GM12878 (cell line): ENCODE results near the gene CNST. TPM values are rescaled to one million over a fixed set of nuclear protein-coding genes. Genes with fewer than 3 reads are reported as not detected.
A peak's percentile ranks its signal among the peaks of the same experiment; 100 is the strongest.

Source experiments
- ATAC-seq: fragments of 200-7000 bp; cut with Tn5 transposase; 3 replicates; pipeline ENCODE4 v1.9.1; 2020; ENCODE audit warnings: mild to moderate bottlenecking, moderate library complexity
- BruUV-seq: library from RNA; stranded (reverse); fragments of 400-500 nt; replicated peaks from 2 replicates; lab custom pipeline; 2021; lab: Mats Ljungman, UMichigan
- CTCF ChIA-PET: fragments of 300-600 bp; sonication (Branson Sonifier 250); formaldehyde crosslinking; extraction: SDS; loops from one replicate; lab custom pipeline; 2021; ENCODE audit warnings: inconsistent platforms; lab: Yijun Ruan, JAX
- POLR2A ChIA-PET: fragments of 350-600 bp; formaldehyde crosslinking; extraction: SDS; loops from one replicate; lab custom pipeline; 2021; ENCODE audit warnings: inconsistent platforms; lab: Charles Lee
- RAD21 ChIA-PET: fragments of 300-600 bp; sonication (Branson Sonifier 250); formaldehyde crosslinking; loops from one replicate; lab custom pipeline; 2023; ENCODE audit warnings: antibody characterized with exemption; ENCODE audit not compliant: unreplicated experiment; lab: Charles Lee
- SMC1A ChIA-PET: fragments of 300-600 bp; sonication (Branson Sonifier 250); formaldehyde crosslinking; loops from one replicate; lab custom pipeline; 2023; ENCODE audit not compliant: unreplicated experiment, uncharacterized antibody; lab: Charles Lee
- DNase-seq: peaks from one replicate; pipeline ENCODE4 v3.0.0-alpha.2; 2011; ENCODE audit warnings: low read depth, low spot score
- FAIRE-seq: peaks from 3 replicates; lab custom pipeline; 2011; peaks lifted over from hg19 to GRCh38; lab: Jason Lieb, UNC
- H2AFZ ChIP-seq: 2 replicates; pipeline ENCODE4 v1.6.0; 2011; ENCODE audit warnings: low read depth, low read length, control low read depth; ENCODE audit not compliant: control insufficient read depth
- H3K27ac ChIP-seq: 2 replicates; pipeline ENCODE4 v1.5.1; 2011; ENCODE audit warnings: control low read depth; ENCODE audit not compliant: control insufficient read depth, insufficient read depth
- H3K27me3 ChIP-seq, 2 experiments: replicated peaks in 1 of 2; 2 replicates each; pipeline versions ENCODE4 v1.6.0 to v1.6.1; 2011; ENCODE audit warnings: low read length in 1 of 2; ENCODE audit not compliant: control insufficient read depth in 2 of 2, insufficient read depth in 2 of 2
- H3K36me3 ChIP-seq, 2 experiments: 2 replicates each; pipeline ENCODE4 v1.5.1; 2011; ENCODE audit warnings: low read length in 1 of 2; ENCODE audit not compliant: control insufficient read depth in 2 of 2, insufficient read depth in 2 of 2
- H3K4me1 ChIP-seq: 2 replicates; pipeline ENCODE4 v1.6.1; 2011; ENCODE audit warnings: mild to moderate bottlenecking, low read length, moderate library complexity, mixed read lengths; ENCODE audit not compliant: control insufficient read depth, insufficient read depth
- H3K4me2 ChIP-seq: 2 replicates; pipeline ENCODE4 v1.6.0; 2011; ENCODE audit warnings: control low read depth; ENCODE audit not compliant: control insufficient read depth, insufficient read depth
- H3K4me3 ChIP-seq: fragments of 200-600 bp; sonication (generic); 2 replicates; pipeline ENCODE4 v1.5.1; 2016
- H3K79me2 ChIP-seq: 2 replicates; pipeline ENCODE4 v1.6.0; 2011; ENCODE audit warnings: low read length; ENCODE audit not compliant: control insufficient read depth, insufficient read depth
- H3K9ac ChIP-seq: 2 replicates; pipeline ENCODE4 v1.8.0; 2011; ENCODE audit warnings: low read length, control low read depth, mixed read lengths; ENCODE audit not compliant: control insufficient read depth, insufficient read depth
- H3K9me3 ChIP-seq: replicated peaks from 3 replicates; pipeline ENCODE4 v1.5.1; 2011; ENCODE audit warnings: mild to moderate bottlenecking, low read length; ENCODE audit not compliant: control insufficient read depth, insufficient read depth
- H4K20me1 ChIP-seq: 2 replicates; pipeline ENCODE4 v1.6.0; 2011; ENCODE audit not compliant: control insufficient read depth, insufficient read depth
- BCL11A ChIP-seq: IDR thresholded peaks from 2 replicates; pipeline ENCODE4 v1.6.1; 2011; ENCODE audit warnings: low read depth, low read length
- CEBPB ChIP-seq, 2 experiments: fragments of 150-350 bp in 1 of 2; IDR thresholded peaks; 2 replicates each; pipeline ENCODE4 v1.6.1; 2012 to 2014; ENCODE audit warnings: low read depth in 2 of 2, low read length in 2 of 2, borderline replicate concordance in 1 of 2, inconsistent platforms in 1 of 2
- CREB1 ChIP-seq: IDR thresholded peaks from 2 replicates; pipeline ENCODE4 v1.6.1; 2012; ENCODE audit warnings: low read depth, mild to moderate bottlenecking, inconsistent platforms
- CREM ChIP-seq: IDR thresholded peaks from 2 replicates; pipeline ENCODE4 v1.6.1; 2014; ENCODE audit warnings: antibody characterized with exemption, low read depth
- ESRRA ChIP-seq: IDR thresholded peaks from 2 replicates; pipeline ENCODE4 v1.6.1; 2012; ENCODE audit warnings: mild to moderate bottlenecking, low read length, improper control_type of control experiment
- ETV6 ChIP-seq, 2 experiments: fragments of 450-650 bp in 1 of 2; IDR thresholded peaks in 1 of 2; conservative IDR thresholded peaks in 1 of 2; 2 replicates each; pipeline ENCODE4 v1.6.1; 2014; ENCODE audit warnings: antibody characterized with exemption in 1 of 2, borderline replicate concordance in 1 of 2, low read depth in 1 of 2, mild to moderate bottlenecking in 1 of 2, moderate library complexity in 1 of 2
- GABPA ChIP-seq: IDR thresholded peaks from 2 replicates; pipeline ENCODE4 v1.6.1; 2014; ENCODE audit warnings: antibody characterized with exemption, low read depth, mild to moderate bottlenecking, inconsistent platforms
- HDAC6 ChIP-seq: fragments of 200-600 bp; sonication (generic); IDR thresholded peaks from one replicate; pipeline ENCODE4 v1.8.0; 2017; ENCODE audit warnings: antibody characterized with exemption; ENCODE audit not compliant: unreplicated experiment
- IRF4 ChIP-seq: IDR thresholded peaks from 2 replicates; pipeline ENCODE4 v1.6.1; 2011; ENCODE audit warnings: low read depth, low read length
- KAT2A ChIP-seq: conservative IDR thresholded peaks from 2 replicates; pipeline ENCODE4 v1.6.1; 2011; ENCODE audit warnings: low read depth, low read length; ENCODE audit not compliant: control insufficient read depth
- MEF2A ChIP-seq: IDR thresholded peaks from 2 replicates; pipeline ENCODE4 v1.6.1; 2011; ENCODE audit warnings: low read depth, mild to moderate bottlenecking, low read length, moderate library complexity; ENCODE audit not compliant: insufficient read depth
- NFIC ChIP-seq: IDR thresholded peaks from 2 replicates; pipeline ENCODE4 v1.6.1; 2012; ENCODE audit warnings: low read depth, mild to moderate bottlenecking, inconsistent platforms, low read length, moderate library complexity
- PAX8 ChIP-seq: fragments of 450-650 bp; IDR thresholded peaks from 2 replicates; pipeline ENCODE4 v1.6.1; 2017; ENCODE audit warnings: mild to moderate bottlenecking, moderate library complexity
- RAD51 ChIP-seq: fragments of 450-650 bp; IDR thresholded peaks from 2 replicates; pipeline ENCODE4 v1.6.1; 2016; ENCODE audit warnings: moderate library complexity, mild to moderate bottlenecking, inconsistent platforms
- RB1 ChIP-seq: fragments of 450-650 bp; formaldehyde crosslinking; IDR thresholded peaks from 2 replicates; pipeline ENCODE4 v1.6.1; 2017; ENCODE audit warnings: mild to moderate bottlenecking, borderline replicate concordance
- SMARCA5 ChIP-seq: fragments of 450-650 bp; IDR thresholded peaks from 2 replicates; pipeline ENCODE4 v1.6.1; 2017; ENCODE audit warnings: mild to moderate bottlenecking
- ZBED1 ChIP-seq: IDR thresholded peaks from 2 replicates; pipeline ENCODE4 v1.6.1; 2016; ENCODE audit warnings: borderline replicate concordance
- WGBS: methylation state at CpG from one replicate; pipeline ENCODE4 v1.1.6; 2016; ENCODE audit warnings: low lambda C conversion rate; ENCODE audit not compliant: insufficient replicate concordance, insufficient coverage; ENCODE audit errors: missing lambda C conversion rate; 5-methylcytosine and 5-hydroxymethylcytosine counted together
- in situ Hi-C: fragments of 300-500 bp; cut with MboI; formaldehyde crosslinking; loops from 9 replicates; pipeline ENCODE4 v1.14.3; 2018; ENCODE audit warnings: mixed read lengths
- intact Hi-C: fragments of 100-400 bp; cut with micrococcal nuclease; formaldehyde crosslinking; loops from one replicate; pipeline ENCODE4 v1.14.2; 2022; ENCODE audit not compliant: unreplicated experiment
- polyA plus RNA-seq, 11 experiments: library from polyadenylated mRNA; depleted of rRNA in 4 of 11; unstranded in 6 of 11; stranded (reverse) in 5 of 11; fragments of >200 nt; fragmentation: Nextera tagmentation in 4 of 11; fragmentation: Illumina TruSeq in 1 of 11; extraction: Ambion mirVana in 4 of 11; extraction: Trizol in 1 of 11; gene quantifications; 1 replicate in 1 of 11; 2 replicates in 10 of 11; pipeline versions ENCODE4 v1.2.1 to v1.2.3, GENCODE V29; 2011 to 2016; ENCODE audit warnings: inconsistent platforms in 2 of 11, missing spikeins in 2 of 11, low read depth in 1 of 11
- total RNA-seq, 4 experiments: library from RNA; depleted of rRNA in 3 of 4; stranded (reverse); fragments of >200 nt in 3 of 4; fragmentation: Illumina TruSeq in 1 of 4; extraction: Trizol in 1 of 4; gene quantifications; 2 replicates each; pipeline versions ENCODE4 v1.2.1 to v1.2.3, GENCODE V29; 2013 to 2021
- TF ChIP-seq, protein P1 (sequence below): fragments of 450-650 bp; IDR thresholded peaks from 2 replicates; pipeline ENCODE4 v1.6.1; 2018; ENCODE audit warnings: borderline replicate concordance, mild to moderate bottlenecking; ENCODE audit not compliant: partially characterized antibody
- TF ChIP-seq, protein P2 (sequence below), 3 experiments: IDR thresholded peaks in 2 of 3; conservative IDR thresholded peaks in 1 of 3; 2 replicates each; pipeline ENCODE4 v1.5.1; 2011; ENCODE audit warnings: low read depth in 3 of 3, low read length in 3 of 3, mild to moderate bottlenecking in 3 of 3, control low read depth in 2 of 3, moderate library complexity in 2 of 3, inconsistent platforms in 1 of 3, mixed read lengths in 1 of 3; ENCODE audit not compliant: control insufficient read depth in 2 of 3, insufficient read depth in 1 of 3; ENCODE audit errors: extremely low read depth in 1 of 3

Gene CNST
- total and polyA plus RNA-seq, 10 of the 15 experiments (the other 5 are each of a cell fraction or from before 2014, with no cell fraction given): 4.8 to 16.2 (median 12.3) TPM

DNA sequence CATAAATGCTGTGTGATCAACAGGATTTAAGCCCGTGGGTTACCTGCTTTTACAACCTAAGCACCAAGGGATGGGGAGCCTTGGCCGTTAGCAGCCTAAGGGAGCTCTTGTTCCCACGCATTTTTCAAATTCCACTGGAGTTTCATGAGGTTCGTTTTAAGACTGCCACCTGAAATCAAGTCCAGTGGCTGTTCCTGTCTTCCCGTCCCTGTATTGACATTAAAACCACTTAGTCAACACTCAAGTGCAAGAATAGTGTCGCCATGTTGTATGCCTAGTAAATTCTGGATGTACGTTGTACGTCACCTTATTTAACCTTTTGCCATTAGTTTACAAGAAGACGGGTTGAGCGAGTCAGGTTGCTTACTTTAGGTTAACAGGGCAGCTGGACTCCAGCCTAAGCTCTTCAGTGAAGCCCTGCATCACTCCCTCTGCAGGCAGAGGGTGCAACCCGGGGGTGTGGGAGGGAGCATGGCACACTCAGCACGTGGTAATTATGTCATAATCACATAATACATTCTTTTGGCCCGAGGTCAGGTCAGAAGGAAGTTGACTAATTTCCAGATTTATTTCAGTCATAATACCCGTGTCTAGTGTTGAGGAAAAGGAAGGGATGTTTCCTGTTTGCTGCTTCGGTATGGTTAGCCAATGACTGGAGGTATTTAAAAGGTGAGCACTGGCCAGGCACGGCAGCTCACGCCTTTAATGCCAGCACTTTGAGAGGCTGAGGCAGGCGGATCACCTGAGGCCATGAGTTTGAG lies 42.5 kb downstream of the CNST start:
- no peak overlapping the region for H3K4me3 ChIP-seq
- no peaks in the 10 kb centered on the region; a peak in 1 of 4 replicates for H3K36me3 ChIP-seq
- no peaks in the 10 kb centered on the region; the same call in none of the 2 replicates for H3K79me2 ChIP-seq
- POLR2A ChIA-PET: no interaction called here
- RAD21 ChIA-PET: no interaction called here
- H3K4me1 ChIP-seq: no peaks in the 10 kb centered on the region; the same call in 1 of the 2 replicates
- H2AFZ ChIP-seq: no peak overlapping the region
- no peaks in the 10 kb centered on the region for H3K27me3 ChIP-seq
- H3K9ac ChIP-seq: no peak overlapping the region
- DNase-seq (no peak), FAIRE-seq (peak; percentile 64), ATAC-seq (peak; percentile 79)
- no peaks in the 10 kb centered on the region for H4K20me1 ChIP-seq
- H3K27ac ChIP-seq: no peak overlapping the region
- in situ Hi-C loops: no loop called here
- WGBS: 64% methylated on average over 18 of the region's 18 CpGs
- BruUV-seq: no TSS peak
- intact Hi-C loops: no loop called here
- no peaks in the 10 kb centered on the region; the same call in 2 of the 3 replicates for H3K9me3 ChIP-seq
- CTCF ChIA-PET: interaction anchor here (0.6 to 1.5 kb wide), 2 partner anchors 9 to 199 kb away, joined by 3 to 4 read pairs; no protein-coding TSS in a partner anchor
- SMC1A ChIA-PET: interaction anchor here (1.3 to 1.5 kb wide), 2 partner anchors 17 to 40 kb away, joined by 3 read pairs; no protein-coding TSS in a partner anchor
- H3K4me2 ChIP-seq: no peak overlapping the region
- no peak for TF ChIP-seq PAX8
- peak; percentile 30; the same call in 1 of the 2 replicates for TF ChIP-seq NFIC
- TF ChIP-seq CREM: 0 out of 2 replicates have a peak, but pooled peaks have one; percentile 30
- no peak for TF ChIP-seq ZBED1
- TF ChIP-seq, protein P1, sequence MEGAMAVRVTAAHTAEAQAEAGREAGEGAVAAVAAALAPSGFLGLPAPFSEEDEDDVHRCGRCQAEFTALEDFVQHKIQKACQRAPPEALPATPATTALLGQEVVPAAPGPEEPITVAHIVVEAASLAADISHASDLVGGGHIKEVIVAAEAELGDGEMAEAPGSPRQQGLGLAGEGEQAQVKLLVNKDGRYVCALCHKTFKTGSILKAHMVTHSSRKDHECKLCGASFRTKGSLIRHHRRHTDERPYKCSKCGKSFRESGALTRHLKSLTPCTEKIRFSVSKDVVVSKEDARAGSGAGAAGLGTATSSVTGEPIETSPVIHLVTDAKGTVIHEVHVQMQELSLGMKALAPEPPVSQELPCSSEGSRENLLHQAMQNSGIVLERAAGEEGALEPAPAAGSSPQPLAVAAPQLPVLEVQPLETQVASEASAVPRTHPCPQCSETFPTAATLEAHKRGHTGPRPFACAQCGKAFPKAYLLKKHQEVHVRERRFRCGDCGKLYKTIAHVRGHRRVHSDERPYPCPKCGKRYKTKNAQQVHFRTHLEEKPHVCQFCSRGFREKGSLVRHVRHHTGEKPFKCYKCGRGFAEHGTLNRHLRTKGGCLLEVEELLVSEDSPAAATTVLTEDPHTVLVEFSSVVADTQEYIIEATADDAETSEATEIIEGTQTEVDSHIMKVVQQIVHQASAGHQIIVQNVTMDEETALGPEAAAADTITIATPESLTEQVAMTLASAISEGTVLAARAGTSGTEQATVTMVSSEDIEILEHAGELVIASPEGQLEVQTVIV: no peak
- no peak for TF ChIP-seq GABPA
- no peak for TF ChIP-seq RAD51
- TF ChIP-seq SMARCA5: no peak
- TF ChIP-seq BCL11A: no peak
- TF ChIP-seq IRF4: 0 out of 2 replicates have a peak, but pooled peaks have one; percentile 22
- no peak for TF ChIP-seq RB1
- 0 out of 2 replicates have a peak, but pooled peaks have one; percentile 5 for TF ChIP-seq MEF2A
- TF ChIP-seq ETV6 (conservative IDR thresholded peaks at IDR 0.05 in 1 of 2, IDR thresholded peaks at IDR 0.05 in 1 of 2; ENCODE audit: borderline replicate concordance in 1 of 2, low read depth in 1 of 2): peak in 1 of 2 experiments; percentile 99; a peak in 2 of 4 replicates
- TF ChIP-seq, protein P2, sequence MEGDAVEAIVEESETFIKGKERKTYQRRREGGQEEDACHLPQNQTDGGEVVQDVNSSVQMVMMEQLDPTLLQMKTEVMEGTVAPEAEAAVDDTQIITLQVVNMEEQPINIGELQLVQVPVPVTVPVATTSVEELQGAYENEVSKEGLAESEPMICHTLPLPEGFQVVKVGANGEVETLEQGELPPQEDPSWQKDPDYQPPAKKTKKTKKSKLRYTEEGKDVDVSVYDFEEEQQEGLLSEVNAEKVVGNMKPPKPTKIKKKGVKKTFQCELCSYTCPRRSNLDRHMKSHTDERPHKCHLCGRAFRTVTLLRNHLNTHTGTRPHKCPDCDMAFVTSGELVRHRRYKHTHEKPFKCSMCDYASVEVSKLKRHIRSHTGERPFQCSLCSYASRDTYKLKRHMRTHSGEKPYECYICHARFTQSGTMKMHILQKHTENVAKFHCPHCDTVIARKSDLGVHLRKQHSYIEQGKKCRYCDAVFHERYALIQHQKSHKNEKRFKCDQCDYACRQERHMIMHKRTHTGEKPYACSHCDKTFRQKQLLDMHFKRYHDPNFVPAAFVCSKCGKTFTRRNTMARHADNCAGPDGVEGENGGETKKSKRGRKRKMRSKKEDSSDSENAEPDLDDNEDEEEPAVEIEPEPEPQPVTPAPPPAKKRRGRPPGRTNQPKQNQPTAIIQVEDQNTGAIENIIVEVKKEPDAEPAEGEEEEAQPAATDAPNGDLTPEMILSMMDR (IDR thresholded peaks at IDR 0.05 in 2 of 3, conservative IDR thresholded peaks at IDR 0.05 in 1 of 3; ENCODE audit: control insufficient read depth in 2 of 3, extremely low read depth in 1 of 3, insufficient read depth in 1 of 3, low read depth in 3 of 3, low read length in 3 of 3): no peak
- TF ChIP-seq HDAC6: no peak
- no peak for TF ChIP-seq CREB1
- no peak for TF ChIP-seq CEBPB (IDR thresholded peaks at IDR 0.05; ENCODE audit: borderline replicate concordance in 1 of 2, low read depth in 2 of 2, low read length in 2 of 2)
- no peak for TF ChIP-seq KAT2A
- no peak for TF ChIP-seq ESRRA
